ENCODE data around the gene RANBP9.

DNA sequence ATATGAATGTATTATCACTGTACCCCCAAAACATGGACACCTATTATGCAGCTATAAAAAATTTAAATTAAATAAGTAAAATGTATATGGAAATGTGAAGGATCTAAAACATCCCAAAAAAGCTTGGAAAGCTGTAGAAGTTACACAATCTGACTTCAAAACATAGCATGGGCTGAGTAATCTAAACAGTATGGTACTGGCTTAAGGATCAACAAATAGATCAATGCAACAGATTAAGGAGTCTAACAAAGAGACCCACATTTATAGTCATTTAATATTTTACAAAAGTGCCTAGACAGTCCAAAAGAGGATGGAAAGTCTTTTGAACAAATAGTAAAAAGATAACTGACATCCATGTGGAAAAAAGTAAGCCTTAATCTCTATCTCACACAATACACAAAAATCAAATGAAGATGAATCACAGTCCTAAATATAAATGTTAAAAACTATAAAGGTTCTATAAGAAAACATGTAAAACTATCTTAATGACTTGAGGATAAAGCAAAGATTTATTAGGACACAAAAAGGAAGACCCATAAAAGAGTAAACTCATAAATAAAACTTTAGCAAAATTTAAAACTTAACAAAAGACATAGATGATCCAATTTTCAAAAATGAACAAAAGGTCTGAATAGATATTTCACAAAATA, 46.8 kb downstream of the RANBP9 start:
- TF ChIP-seq, protein P1, sequence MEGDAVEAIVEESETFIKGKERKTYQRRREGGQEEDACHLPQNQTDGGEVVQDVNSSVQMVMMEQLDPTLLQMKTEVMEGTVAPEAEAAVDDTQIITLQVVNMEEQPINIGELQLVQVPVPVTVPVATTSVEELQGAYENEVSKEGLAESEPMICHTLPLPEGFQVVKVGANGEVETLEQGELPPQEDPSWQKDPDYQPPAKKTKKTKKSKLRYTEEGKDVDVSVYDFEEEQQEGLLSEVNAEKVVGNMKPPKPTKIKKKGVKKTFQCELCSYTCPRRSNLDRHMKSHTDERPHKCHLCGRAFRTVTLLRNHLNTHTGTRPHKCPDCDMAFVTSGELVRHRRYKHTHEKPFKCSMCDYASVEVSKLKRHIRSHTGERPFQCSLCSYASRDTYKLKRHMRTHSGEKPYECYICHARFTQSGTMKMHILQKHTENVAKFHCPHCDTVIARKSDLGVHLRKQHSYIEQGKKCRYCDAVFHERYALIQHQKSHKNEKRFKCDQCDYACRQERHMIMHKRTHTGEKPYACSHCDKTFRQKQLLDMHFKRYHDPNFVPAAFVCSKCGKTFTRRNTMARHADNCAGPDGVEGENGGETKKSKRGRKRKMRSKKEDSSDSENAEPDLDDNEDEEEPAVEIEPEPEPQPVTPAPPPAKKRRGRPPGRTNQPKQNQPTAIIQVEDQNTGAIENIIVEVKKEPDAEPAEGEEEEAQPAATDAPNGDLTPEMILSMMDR (IDR thresholded peaks at IDR 0.05) = no peak
- TF ChIP-seq POLR2AphosphoS5 (IDR thresholded peaks at IDR 0.05) = no peak
